ENCODE measurements around the gene TRPM1. TPM values are rescaled to one million over a fixed set of nuclear protein-coding genes. Genes with fewer than 3 reads are reported as not detected.

Gene TRPM1
- polyA plus RNA-seq, 12 donors = 1.1 to 10.6 (median 1.1) TPM; not detected in 9

- no peak for DNase-seq
Measured at GRCh38 chr15:30979457-30979856, 122.1 kb downstream of the TRPM1 start.

GRCh38 chr15:30978328-30978727 lies 123.2 kb downstream of the TRPM1 start:
- no peak for DNase-seq

- no peak for DNase-seq
Measured at GRCh38 chr15:30974112-30974511, 127.4 kb downstream of the TRPM1 start.

DNA sequence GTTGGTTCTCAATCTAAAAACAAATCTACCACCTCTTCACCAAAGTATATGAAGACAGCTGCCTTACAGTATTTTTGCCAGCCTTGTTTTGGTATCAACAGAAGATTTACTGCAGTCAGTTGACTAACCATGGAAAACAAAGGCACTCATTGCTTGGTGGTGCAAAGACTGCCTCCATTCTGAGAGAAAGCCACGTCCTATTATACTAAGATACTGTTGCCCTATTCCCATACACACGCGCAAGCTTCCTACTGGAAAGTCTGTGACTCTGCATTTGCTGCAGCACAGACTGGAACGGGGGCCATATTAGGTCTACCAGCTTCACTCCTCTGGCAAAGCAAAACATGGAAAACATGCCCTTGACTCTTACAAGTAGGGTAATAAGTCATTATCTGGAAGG lies 128.1 kb downstream of the TRPM1 start:
- no peak for DNase-seq

- DNase-seq = no peak
Measured at GRCh38 chr15:30969724-30970123, 131.8 kb downstream of the TRPM1 start.

- no peak for DNase-seq
Measured at GRCh38 chr15:30963681-30964080, 137.8 kb downstream of the TRPM1 start.

- no peak for DNase-seq
Measured at GRCh38 chr15:30962659-30963058, 138.9 kb downstream of the TRPM1 start.

DNA sequence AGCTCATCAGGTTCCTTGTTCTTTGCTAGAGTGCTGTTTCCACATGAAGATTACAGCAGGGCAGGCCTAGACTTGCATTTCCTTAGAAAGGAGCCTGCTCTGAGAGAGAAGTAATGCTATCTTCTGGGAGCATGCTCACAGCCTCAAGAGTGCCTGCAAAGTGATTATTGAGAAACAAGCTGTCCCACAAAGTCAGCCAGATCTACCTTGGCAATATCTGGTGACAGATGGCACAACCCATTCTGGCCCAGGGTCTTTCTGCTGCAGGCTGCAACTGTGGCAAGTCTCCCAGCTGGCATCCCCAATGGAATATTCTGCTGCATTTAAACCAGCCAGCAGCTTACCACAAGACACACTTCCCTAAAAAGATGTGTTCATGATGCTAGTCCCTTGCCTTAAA lies 139.4 kb downstream of the TRPM1 start:
- DNase-seq = no peak

DNA sequence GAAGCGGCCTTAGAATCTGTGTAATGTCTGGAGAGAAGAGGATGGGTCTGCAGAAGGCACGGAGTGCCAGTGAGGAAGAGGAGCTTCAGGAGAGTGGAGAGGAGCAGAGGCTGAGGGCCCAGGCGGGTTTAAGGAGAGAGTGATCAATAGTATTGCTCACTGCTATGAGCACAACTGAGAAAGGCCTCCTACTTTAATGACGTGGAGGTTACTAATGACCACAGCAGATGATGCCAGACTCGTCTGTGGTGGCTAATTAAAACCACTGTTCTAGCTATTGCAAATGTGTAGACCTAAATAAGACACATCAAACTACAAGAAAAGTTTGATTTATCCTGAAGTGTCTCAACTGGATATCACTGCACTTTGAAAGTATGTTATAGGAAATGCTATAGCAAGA lies 143.3 kb downstream of the TRPM1 start:
- no peak for DNase-seq

DNA sequence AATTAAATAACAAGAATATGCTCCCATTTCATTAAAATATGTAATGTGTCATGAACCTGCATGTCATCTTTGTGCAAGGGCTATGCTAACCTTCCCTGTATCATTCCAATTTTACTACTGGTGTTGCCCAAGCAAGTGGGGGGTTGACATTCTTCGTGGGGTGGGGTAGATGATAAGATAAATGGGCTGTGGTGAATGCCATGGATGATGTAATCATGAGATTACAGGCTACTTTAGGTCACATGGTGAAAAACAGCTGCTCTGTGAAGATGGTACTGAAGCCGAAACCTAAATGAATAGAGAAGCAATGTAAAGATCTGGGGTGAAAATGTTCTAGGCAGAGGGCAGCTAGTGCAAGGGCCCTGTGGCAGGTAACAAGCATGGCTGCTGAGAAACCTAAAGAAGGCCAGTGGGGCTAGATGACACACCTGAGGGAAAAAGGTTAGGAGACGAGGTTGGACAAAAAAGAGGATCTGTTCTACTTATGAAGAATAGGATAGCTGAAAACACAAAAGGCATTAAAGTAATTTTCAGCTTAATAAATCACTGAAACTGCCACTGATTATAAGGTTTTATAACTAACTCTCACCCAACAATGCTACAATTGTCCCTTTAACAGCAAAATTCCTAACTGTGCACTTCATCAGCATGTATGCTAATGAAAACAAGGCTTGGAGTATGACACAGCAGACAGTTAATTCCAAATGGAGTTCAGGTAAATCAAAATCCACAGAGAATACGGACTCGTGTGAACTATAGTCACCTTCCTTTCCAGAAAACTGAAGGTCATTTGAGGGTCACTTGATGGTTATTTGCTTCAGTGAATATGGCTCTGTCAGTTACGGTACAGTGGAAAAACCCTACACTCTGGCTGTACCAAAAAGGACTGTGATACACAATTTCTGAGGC lies 145.1 kb downstream of the TRPM1 start:
- no peak for DNase-seq

DNA sequence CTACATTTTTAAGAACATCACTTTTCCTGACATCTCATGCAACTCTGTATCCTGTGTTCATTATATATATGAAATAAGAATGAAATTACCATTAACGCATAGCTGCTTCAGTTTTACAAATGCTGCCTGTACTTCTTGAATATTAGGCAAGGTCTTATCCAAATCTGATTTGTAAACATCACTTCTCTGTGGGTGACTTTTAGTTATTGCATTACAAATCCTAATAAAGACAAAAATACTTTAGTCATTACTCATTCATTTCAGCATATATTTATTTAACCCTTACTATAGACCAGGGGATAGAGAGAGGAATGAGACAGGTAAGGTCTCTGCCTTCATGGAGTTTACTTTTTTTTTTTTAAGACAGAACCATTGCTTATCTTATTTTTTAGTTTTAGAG lies 146.9 kb downstream of the TRPM1 start:
- no peak for DNase-seq

DNA sequence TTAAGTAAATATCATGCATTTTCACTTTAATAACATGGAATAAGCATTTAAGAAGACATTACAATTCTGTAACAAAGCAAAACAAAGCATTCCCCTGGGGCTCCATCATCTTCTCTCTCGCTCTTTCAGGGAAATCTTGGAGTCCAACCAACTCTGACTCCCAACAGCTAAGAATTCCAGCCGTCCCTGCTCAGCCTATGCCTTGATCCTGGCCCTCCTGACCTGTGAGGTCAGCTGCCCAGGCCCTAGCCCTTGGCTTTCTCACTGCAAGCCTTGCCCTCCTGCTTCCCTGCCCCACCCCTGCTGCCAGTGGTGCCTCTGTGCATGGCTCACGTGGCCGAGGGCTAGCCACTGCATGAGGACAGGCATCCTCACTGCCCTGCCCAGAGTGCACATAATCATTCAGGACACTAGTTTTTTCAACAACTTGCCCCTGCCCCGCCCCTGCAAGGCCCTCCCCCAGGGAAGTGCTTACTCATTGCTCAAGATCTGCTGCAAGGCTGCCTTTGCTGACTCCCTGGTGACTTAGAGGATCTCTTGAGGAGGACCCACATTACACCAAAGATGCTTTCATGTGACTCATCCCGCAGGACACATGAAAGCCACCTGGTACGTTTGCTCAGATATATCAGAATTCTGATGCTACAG lies 147.7 kb downstream of the TRPM1 start:
- DNase-seq = no peak

GRCh38 chr15:30953183-30953582 lies 148.3 kb downstream of the TRPM1 start:
- DNase-seq = no peak

Other genes starting within 250 kb of the TRPM1 start
- 10 to 100 TPM in 11 of 12 donors, not detected in 1; 15.3 to 34.5 (median 23.1) TPM for gene FAN1, start 197.8 kb downstream of the TRPM1 start, polyA plus RNA-seq (ENCODE audit: insufficient read length in 12 of 12)
- gene MTMR10, start 110.1 kb downstream of the TRPM1 start, polyA plus RNA-seq (ENCODE audit: insufficient read length in 12 of 12) = 10 to 100 TPM in 11 of 12 donors, not detected in 1; 17.9 to 30.5 (median 21.7) TPM
- 10 to 100 TPM in 11 of 12 donors, not detected in 1; 28.1 to 89.4 (median 44.3) TPM for gene KLF13, start 225.1 kb upstream of the TRPM1 start, polyA plus RNA-seq (ENCODE audit: insufficient read length in 12 of 12)

All from muscle of arm (tissue), 12 donors.